ENCODE measurements around the gene ZNF775. TPM values are rescaled to one million over a fixed set of nuclear protein-coding genes. Genes with fewer than 3 reads are reported as not detected.

Gene ZNF775
- total RNA-seq (1 to 10 TPM; 6.0 TPM), polyA plus RNA-seq (8.7 TPM)

DNA sequence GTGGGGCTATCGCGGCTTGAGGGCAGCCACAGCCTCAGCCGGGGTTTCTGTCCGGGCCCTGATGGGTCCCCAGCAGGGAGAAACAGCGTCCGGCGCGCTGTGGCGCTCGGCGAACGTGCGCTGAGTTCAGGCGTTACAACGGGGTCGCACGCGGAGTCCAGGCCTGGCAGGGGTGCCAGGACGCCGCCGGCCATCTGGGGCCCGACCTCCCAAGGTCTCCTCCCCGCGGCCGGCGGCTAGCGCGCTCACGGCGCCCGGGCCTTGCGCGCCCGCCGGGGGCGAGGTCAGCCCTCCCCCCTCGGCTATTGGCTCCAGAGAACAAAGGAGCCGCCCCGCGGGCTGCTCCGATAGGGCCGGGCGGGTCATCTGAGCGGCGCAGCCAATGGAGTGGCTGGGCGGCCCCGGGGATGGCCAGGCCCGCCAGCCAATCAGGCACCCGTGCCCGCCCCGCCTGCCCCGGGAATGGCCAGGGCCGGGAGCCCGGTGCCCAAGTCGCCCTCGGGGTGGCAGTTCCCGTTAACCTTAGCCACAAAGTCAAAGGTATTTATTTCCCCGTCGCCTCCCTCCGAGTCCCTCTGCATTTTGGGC, at the start of gene ZNF775:
Gene ZNF775 (plus strand): TSS at position 478 of the 588 bp plus-strand sequence. CDS start 9,141 bp downstream, outside the sequence.
- Mint-ChIP-seq H3K9me3 (no peaks in the 10 kb centered on the region), H3K4me1 (peaks cover 32 to 46% (median 33%) of the 10 kb centered on the region in 3 donors)
- H3K4me1 ChIP-seq (ENCODE audit: insufficient read depth, low read length), result peaks cover 33% of the 10 kb centered on the region

DNA sequence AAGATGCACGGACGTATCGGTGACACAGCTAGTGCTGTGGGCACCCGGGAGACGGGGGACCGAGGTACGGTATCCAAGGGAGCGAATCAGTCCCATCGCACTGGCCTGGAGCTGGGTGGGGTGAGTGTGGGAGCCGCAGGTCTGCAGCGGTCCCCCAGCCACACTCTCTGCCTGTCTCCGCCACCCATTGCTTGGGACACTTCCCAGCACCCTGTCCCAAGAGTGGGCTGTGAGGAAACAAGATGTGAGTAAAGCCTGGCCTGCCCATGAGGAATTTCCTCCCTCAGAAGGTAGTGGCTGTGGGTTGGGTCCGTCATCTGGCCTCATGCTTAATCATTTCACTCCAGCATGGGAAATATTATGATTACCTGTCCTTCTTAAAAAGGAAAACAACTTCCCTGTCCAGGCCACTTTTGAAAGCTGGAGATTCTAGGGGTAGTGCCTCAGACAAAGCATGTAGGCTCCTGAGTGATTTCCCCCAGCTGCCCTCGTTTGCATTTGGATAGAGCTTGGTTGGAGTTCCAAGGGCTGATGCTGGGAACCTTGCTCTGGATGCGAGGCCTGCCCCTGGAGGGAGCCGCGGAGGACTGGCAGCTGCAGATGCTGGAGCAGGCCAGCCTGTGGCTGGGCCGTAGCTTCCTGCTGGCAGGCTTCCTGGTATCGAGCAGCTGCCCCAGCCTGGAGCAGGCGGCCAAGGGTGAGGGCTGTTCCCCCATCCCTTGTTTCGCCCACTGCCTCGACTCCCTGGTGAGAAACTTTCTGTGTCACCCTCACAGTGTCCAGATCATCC, 49.6 kb upstream of the ZNF775 start:
- Histone ChIP-seq H3K36me3 (ENCODE audit: insufficient read depth, low read length) (peaks cover 22% of the 10 kb centered on the region), H3K9me3 (ENCODE audit: low read length) (no peaks in the 10 kb centered on the region), H3K4me1 (ENCODE audit: insufficient read depth, low read length) (peaks cover under 1% of the 10 kb centered on the region), H3K27me3 (ENCODE audit: insufficient read depth, low read length, poor library complexity, severe bottlenecking) (no peaks in the 10 kb centered on the region), H3K4me3 (ENCODE audit: low read length) (no peak overlapping the region), H3K27ac (ENCODE audit: low read depth, low read length) (no peak overlapping the region)
- Mint-ChIP-seq H3K9me3 (no peaks in the 10 kb centered on the region), H3K27me3 (no peaks in the 10 kb centered on the region), H3K36me3 (peaks cover 0 to 56% (median 13%) of the 10 kb centered on the region in 3 donors), H3K4me3 (no peak overlapping the region), H3K27ac (no peak overlapping the region), H3K4me1 (peaks cover 8 to 20% (median 15%) of the 10 kb centered on the region in 3 donors)
- ChIA-PET CTCF (no interaction called here), POLR2A (no interaction called here)
- DNase-seq, result no peak

More for the DNA sequence above, at the start of gene ZNF775:
- Histone ChIP-seq H3K4me3 (ENCODE audit: low read length) (peak within 1 kb of the TSS; percentile 95), H3K36me3 (ENCODE audit: insufficient read depth, low read length) (no peaks in the 10 kb centered on the region), H3K27ac (ENCODE audit: low read depth, low read length) (peak within 1 kb of the TSS; percentile 92), H3K27me3 (ENCODE audit: insufficient read depth, low read length, poor library complexity, severe bottlenecking) (no peaks in the 10 kb centered on the region), H3K9me3 (ENCODE audit: low read length) (no peaks in the 10 kb centered on the region)
- ChIA-PET CTCF (interaction anchor here (1.3 to 2.2 kb wide), 3 partner anchors 25 to 34 kb away, joined by 3 to 7 read pairs (median 6); a partner anchor contains a TSS), POLR2A (interaction anchor here (1.1 to 1.4 kb wide), 3 partner anchors 10 to 26 kb away, joined by 3 to 9 read pairs (median 8); partner anchors contain the start of gene REPIN1)
- peaks cover 0 to 3% of the 10 kb centered on the region in 2 donors for H3K27me3 Mint-ChIP-seq
- H3K36me3 Mint-ChIP-seq, result peaks cover 0 to 6% (median 0%) of the 10 kb centered on the region in 3 donors
- H3K27ac Mint-ChIP-seq, result peak within 1 kb of the TSS; percentile 78 to 92 (median 85)
- DNase-seq, result peak; percentile 90 to 94 (median 92)
- H3K4me3 Mint-ChIP-seq, result peak within 1 kb of the TSS; percentile 87 to 95 (median 92)

DNA sequence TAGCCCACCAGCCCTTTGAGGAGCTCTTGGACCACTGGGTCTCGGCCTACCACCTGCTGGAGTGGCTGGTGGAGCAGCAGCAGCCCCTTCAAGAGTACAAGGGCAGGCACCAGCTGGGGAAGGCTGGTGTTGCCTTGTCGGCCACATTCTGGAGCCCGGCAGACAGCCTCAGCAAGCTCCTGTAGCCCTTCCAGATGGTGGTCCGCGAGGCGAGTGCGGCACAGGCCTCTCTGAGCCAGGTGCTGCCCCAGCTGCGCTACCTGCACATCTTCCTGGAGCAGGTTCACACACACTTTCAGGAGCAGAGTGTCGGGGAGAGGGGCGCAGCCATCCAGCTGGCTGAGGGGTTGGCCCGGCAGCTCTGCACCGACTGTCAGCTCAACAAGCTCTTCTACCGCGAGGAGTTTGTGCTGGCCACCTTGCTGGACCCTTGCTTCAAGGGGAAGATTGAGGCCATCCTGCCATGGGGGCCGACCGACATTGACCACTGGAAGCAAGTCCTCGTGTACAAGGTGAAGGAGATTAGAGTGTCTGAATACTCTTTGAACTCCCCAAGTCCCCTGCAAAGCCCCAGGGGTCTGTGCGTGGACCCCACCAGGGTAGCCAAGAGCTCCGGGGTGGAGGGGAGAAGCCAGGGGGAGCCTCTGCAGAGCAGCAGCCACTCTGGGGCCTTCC, 48.8 kb upstream of the ZNF775 start:
- Mint-ChIP-seq H3K4me3 (no peak overlapping the region), H3K36me3 (peaks cover 0 to 52% (median 13%) of the 10 kb centered on the region in 3 donors), H3K4me1 (peaks cover 0 to 12% (median 6%) of the 10 kb centered on the region in 3 donors), H3K9me3 (no peaks in the 10 kb centered on the region), H3K27me3 (no peaks in the 10 kb centered on the region), H3K27ac (no peak overlapping the region)
- Histone ChIP-seq H3K4me1 (ENCODE audit: insufficient read depth, low read length) (no peaks in the 10 kb centered on the region), H3K4me3 (ENCODE audit: low read length) (no peak overlapping the region), H3K27me3 (ENCODE audit: insufficient read depth, low read length, poor library complexity, severe bottlenecking) (no peaks in the 10 kb centered on the region), H3K9me3 (ENCODE audit: low read length) (no peaks in the 10 kb centered on the region), H3K36me3 (ENCODE audit: insufficient read depth, low read length) (peaks cover 22% of the 10 kb centered on the region), H3K27ac (ENCODE audit: low read depth, low read length) (no peak overlapping the region)
- ChIA-PET POLR2A (no interaction called here), CTCF (no interaction called here)
- DNase-seq, result no peak

DNA sequence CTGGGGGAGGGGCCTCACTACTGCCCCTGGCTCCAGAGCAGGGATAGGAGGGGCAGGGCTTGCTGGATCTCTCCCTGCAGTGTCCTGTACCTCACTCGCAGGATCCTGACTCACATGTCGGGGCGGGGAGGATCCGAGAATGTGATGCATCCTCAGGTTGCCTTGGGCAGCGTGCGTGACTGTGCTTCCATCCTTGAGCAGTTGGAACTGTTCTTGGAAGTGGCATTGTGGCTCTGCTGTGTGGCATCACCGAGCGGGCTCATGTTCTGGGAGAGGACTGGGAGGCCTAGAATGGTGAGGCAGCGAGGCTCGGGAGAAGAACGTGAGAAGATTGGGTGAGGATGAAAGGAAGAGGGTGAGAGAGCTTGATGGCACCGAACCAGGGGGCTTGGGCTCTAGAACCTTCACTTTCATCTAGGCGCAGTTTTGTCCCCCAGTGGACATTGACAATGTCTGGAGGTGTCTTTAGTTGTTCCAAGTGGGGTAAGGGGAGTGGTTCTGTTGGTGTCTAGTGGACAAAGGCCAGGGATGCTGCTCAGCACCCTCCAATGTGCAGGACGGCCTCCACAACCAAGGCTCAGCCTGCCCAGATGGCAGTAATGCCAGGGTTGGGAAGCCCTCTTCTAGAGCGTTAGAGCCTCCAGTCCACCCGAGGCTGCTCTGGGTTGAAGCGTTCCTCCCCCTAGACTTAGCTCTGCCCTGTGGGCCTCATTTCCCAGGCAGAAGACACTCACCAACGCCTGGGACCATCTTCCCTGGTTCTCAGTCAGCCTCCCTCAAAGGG, 46.1 kb upstream of the ZNF775 start:
- ChIA-PET CTCF (no interaction called here), POLR2A (no interaction called here)
- Histone ChIP-seq H3K27ac (ENCODE audit: low read depth, low read length) (no peak overlapping the region), H3K27me3 (ENCODE audit: insufficient read depth, low read length, poor library complexity, severe bottlenecking) (no peaks in the 10 kb centered on the region), H3K4me3 (ENCODE audit: low read length) (no peak overlapping the region), H3K36me3 (ENCODE audit: insufficient read depth, low read length) (peaks cover 4% of the 10 kb centered on the region), H3K4me1 (ENCODE audit: insufficient read depth, low read length) (no peaks in the 10 kb centered on the region), H3K9me3 (ENCODE audit: low read length) (no peaks in the 10 kb centered on the region)
- peaks cover 0 to 42% (median 9%) of the 10 kb centered on the region in 3 donors for H3K36me3 Mint-ChIP-seq
- H3K9me3 Mint-ChIP-seq, result no peaks in the 10 kb centered on the region
- H3K4me3 Mint-ChIP-seq, result no peak overlapping the region
- H3K4me1 Mint-ChIP-seq, result peaks cover 0 to 6% (median 0%) of the 10 kb centered on the region in 3 donors
- no peak overlapping the region for H3K27ac Mint-ChIP-seq
- no peak for DNase-seq
- no peaks in the 10 kb centered on the region for H3K27me3 Mint-ChIP-seq

DNA sequence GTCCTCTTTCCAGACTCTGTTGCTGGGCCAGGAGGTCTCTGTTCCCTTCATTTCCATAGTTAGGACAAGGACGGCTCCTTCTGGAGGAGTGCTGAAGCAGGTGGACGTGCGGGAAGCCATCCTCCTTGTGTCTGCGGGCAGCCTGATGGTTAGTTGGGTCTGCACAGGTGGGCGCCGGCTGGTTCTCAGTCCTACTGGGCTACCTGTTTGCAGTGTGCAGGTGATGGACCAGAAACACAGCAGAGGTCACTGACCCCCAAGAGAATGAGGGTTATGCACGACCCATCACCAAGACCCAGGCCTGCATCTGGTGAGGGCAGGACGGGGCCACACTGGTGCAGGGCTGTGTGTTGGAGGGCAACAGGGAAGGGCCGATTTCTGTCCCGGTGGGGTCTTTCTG, 45.5 kb upstream of the ZNF775 start:
- H3K27me3 ChIP-seq (ENCODE audit: insufficient read depth, low read length, poor library complexity, severe bottlenecking), result no peaks in the 10 kb centered on the region
- peaks cover 3% of the 10 kb centered on the region for H3K36me3 ChIP-seq (ENCODE audit: insufficient read depth, low read length)
- DNase-seq, result no peak
- no peaks in the 10 kb centered on the region for H3K9me3 ChIP-seq (ENCODE audit: low read length)
- Mint-ChIP-seq H3K4me1 (peaks cover 0 to 5% (median 0%) of the 10 kb centered on the region in 3 donors), H3K27me3 (no peaks in the 10 kb centered on the region), H3K27ac (no peak overlapping the region), H3K4me3 (no peak overlapping the region), H3K9me3 (no peaks in the 10 kb centered on the region), H3K36me3 (peaks cover 0 to 36% (median 9%) of the 10 kb centered on the region in 3 donors)
- H3K4me3 ChIP-seq (ENCODE audit: low read length), result no peak overlapping the region
- H3K4me1 ChIP-seq (ENCODE audit: insufficient read depth, low read length), result no peaks in the 10 kb centered on the region
- ChIA-PET POLR2A (no interaction called here), CTCF (no interaction called here)
- H3K27ac ChIP-seq (ENCODE audit: low read depth, low read length), result no peak overlapping the region

DNA sequence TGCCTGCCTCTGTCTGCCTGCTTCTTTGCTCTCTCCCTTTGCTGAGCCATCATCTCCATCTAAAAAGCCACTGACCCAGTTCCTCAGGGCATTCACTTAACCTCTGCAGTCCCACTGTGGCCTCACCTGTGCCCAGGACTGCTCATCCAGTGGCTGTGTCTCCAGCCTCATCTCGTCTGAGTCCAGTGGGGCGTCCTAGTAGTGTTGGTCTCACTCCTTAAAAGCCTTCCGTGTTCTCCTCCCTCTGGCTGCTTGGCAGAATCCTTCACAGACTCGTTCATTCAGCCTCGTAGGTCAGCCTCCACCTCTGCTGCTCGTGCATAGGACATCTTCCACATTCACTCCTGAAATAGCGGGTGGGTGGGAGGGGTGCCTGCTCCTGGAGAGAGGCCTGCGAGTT, 45.0 kb upstream of the ZNF775 start:
- no peak overlapping the region for H3K4me3 Mint-ChIP-seq
- no peaks in the 10 kb centered on the region for H3K4me1 ChIP-seq (ENCODE audit: insufficient read depth, low read length)
- CTCF ChIA-PET, result no interaction called here
- H3K4me1 Mint-ChIP-seq, result peaks cover 0 to under 1% (median 0%) of the 10 kb centered on the region in 3 donors
- POLR2A ChIA-PET, result no interaction called here
- H3K9me3 ChIP-seq (ENCODE audit: low read length), result no peaks in the 10 kb centered on the region
- H3K36me3 Mint-ChIP-seq, result peaks cover 0 to 31% (median 6%) of the 10 kb centered on the region in 3 donors
- peaks cover 0 to under 1% of the 10 kb centered on the region in 2 donors for H3K27me3 Mint-ChIP-seq
- H3K27me3 ChIP-seq (ENCODE audit: insufficient read depth, low read length, poor library complexity, severe bottlenecking), result no peaks in the 10 kb centered on the region
- H3K9me3 Mint-ChIP-seq, result no peaks in the 10 kb centered on the region
- no peak overlapping the region for H3K4me3 ChIP-seq (ENCODE audit: low read length)
- DNase-seq, result no peak
- H3K27ac ChIP-seq (ENCODE audit: low read depth, low read length), result no peak overlapping the region
- peak overlapping the region in 3 of 8 donors; percentile 61 to 70 (median 63) for H3K27ac Mint-ChIP-seq
- H3K36me3 ChIP-seq (ENCODE audit: insufficient read depth, low read length), result peaks cover 3% of the 10 kb centered on the region

DNA sequence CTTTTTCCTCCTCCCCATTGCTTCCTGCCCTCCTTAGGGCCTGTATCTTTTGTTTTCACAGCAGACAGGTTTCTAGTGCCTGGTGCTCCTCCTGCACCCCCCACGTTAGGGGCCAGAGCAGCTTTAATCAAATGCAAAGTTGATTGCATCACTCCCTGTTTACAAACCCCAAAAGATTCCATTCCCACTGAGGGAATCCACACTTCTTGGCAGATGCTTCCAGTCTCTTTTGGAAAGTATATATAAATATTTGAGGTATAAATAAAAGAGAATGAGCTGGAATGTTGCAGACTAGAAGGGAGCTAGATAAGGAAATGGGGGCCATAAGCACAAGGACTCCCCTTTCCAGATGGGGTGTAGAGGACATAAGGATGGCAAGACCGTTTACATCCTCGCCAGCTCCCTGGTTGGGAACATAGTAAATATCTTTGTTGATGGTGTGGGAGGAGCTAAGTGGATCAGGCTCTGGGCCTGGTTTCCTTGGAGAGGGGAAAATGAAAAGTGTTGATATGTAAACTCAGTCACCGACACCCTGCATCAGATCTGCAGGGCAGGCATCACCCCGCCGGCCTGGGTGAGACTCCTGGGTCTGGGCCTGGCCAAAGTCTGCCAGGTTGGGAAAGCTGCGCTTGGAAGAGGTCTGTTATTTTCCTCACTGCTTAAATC, 43.9 kb upstream of the ZNF775 start:
- DNase-seq, result no peak
- CTCF ChIA-PET, result interaction anchor here (1.0 kb wide), 1 partner anchor 594 kb away, joined by 3 read pairs; no protein-coding TSS in a partner anchor
- H3K4me1 ChIP-seq (ENCODE audit: insufficient read depth, low read length), result peaks cover 3% of the 10 kb centered on the region
- Mint-ChIP-seq H3K27me3 (peaks cover 5 to 7% of the 10 kb centered on the region in 2 donors), H3K4me3 (no peak overlapping the region), H3K9me3 (no peaks in the 10 kb centered on the region), H3K4me1 (peaks cover 0 to 7% (median 0%) of the 10 kb centered on the region in 3 donors), H3K27ac (peak overlapping the region in 1 of 8 donors; percentile 27), H3K36me3 (peaks cover 0 to 25% (median 5%) of the 10 kb centered on the region in 3 donors)
- POLR2A ChIA-PET, result no interaction called here
- no peaks in the 10 kb centered on the region for H3K9me3 ChIP-seq (ENCODE audit: low read length)
- H3K27ac ChIP-seq (ENCODE audit: low read depth, low read length), result no peak overlapping the region
- H3K27me3 ChIP-seq (ENCODE audit: insufficient read depth, low read length, poor library complexity, severe bottlenecking), result peaks cover 2% of the 10 kb centered on the region
- no peak overlapping the region for H3K4me3 ChIP-seq (ENCODE audit: low read length)
- peaks cover 3% of the 10 kb centered on the region for H3K36me3 ChIP-seq (ENCODE audit: insufficient read depth, low read length)

Data from CD8-positive, alpha-beta memory T cell (primary cell).